Stomach (tissue), 4 donors: ENCODE data around the gene GPR34.

Experiments
- CTCF ChIP-seq, 7 experiments: fragments of 450-650 bp in 4 of 7; fragments of 200-600 bp in 3 of 7; sonication (generic) in 3 of 7; IDR thresholded peaks; one replicate each; pipeline ENCODE4 v1.5.1; 2016 to 2019; ENCODE audit warnings: antibody characterized with exemption in 7 of 7, control low read depth in 2 of 7, mild to moderate bottlenecking in 1 of 7
- EP300 ChIP-seq: sonication (generic); formaldehyde crosslinking; IDR thresholded peaks from one replicate; pipeline ENCODE4 v1.6.1; 2017; ENCODE audit warnings: antibody characterized with exemption
- POLR2AphosphoS5 ChIP-seq, 3 donors: sonication (generic); formaldehyde crosslinking; IDR thresholded peaks; one replicate each; pipeline ENCODE4 v1.6.1; 2016; ENCODE audit warnings: antibody characterized with exemption in 3 of 3

- TF ChIP-seq POLR2AphosphoS5 (IDR thresholded peaks at IDR 0.05) (no peak), CTCF (IDR thresholded peaks at IDR 0.05) (no peak), EP300 (no peak)
Observed at GRCh38 chrX:41711021-41711667, 22.4 kb downstream of the GPR34 start.
